Kidney (tissue), 14 donors: ENCODE measurements around the gene ZNF121. TPM values are rescaled to one million over a fixed set of nuclear protein-coding genes. Genes with fewer than 3 reads are reported as not detected.
"Not testable (repeated sequence)": the region's sequence is repeated elsewhere in the genome, so short reads cannot be mapped to it uniquely, and the experiment has no call there.

Experiments used
- DNase-seq, 5 donors: peaks; one replicate each; pipeline ENCODE4 v3.0.0-alpha.2; 2013 to 2020
- FAIRE-seq: peaks from 2 replicates; lab custom pipeline; 2012; peaks lifted over from hg19 to GRCh38; lab: Jason Lieb, UNC
- H3K27ac ChIP-seq, 2 donors: one replicate each; pipeline ENCODE4 v1.7.0; 2013; ENCODE audit warnings: low read depth in 2 of 2, low read length in 2 of 2, inconsistent platforms in 1 of 2
- H3K27me3 ChIP-seq: one replicate; pipeline ENCODE4 v1.7.1; 2013; ENCODE audit warnings: low read length, inconsistent platforms; ENCODE audit not compliant: control insufficient read depth, insufficient read depth
- H3K36me3 ChIP-seq, 3 donors: one replicate each; pipeline versions ENCODE4 v1.7.0 to v1.7.1; 2013; ENCODE audit warnings: low read length in 3 of 3, control low read depth in 1 of 3, inconsistent platforms in 1 of 3; ENCODE audit not compliant: insufficient read depth in 3 of 3, control insufficient read depth in 2 of 3
- H3K4me1 ChIP-seq, 3 donors: one replicate each; pipeline versions ENCODE4 v1.7.0 to v1.7.1; 2013; ENCODE audit warnings: low read length in 3 of 3, inconsistent platforms in 1 of 3, low read depth in 1 of 3; ENCODE audit not compliant: control insufficient read depth in 2 of 3, insufficient read depth in 2 of 3
- H3K4me3 ChIP-seq, 3 donors: one replicate each; pipeline versions ENCODE4 v1.7.0 to v1.8.1; 2013; ENCODE audit warnings: low read length in 3 of 3, control low read depth in 1 of 3, inconsistent platforms in 1 of 3
- H3K9ac ChIP-seq, 3 donors: one replicate each; pipeline versions ENCODE4 v1.7.0 to v1.7.1; 2013; ENCODE audit warnings: low read length in 3 of 3, control low read depth in 1 of 3, inconsistent platforms in 1 of 3
- H3K9me3 ChIP-seq, 3 donors: one replicate each; pipeline versions ENCODE4 v1.7.0 to v1.7.1; 2013; ENCODE audit warnings: low read length in 3 of 3, control low read depth in 1 of 3, inconsistent platforms in 1 of 3; ENCODE audit not compliant: control insufficient read depth in 2 of 3, insufficient read depth in 1 of 3
- CTCF ChIP-seq: IDR thresholded peaks from 3 replicates; pipeline ENCODE4 v1.5.1; 2012; ENCODE audit warnings: mild to moderate bottlenecking, moderate library complexity, borderline replicate concordance; ENCODE audit not compliant: insufficient read depth; ENCODE audit errors: extremely low read depth
- intact Hi-C: fragments of 100-400 bp; cut with DNase I; formaldehyde crosslinking; loops from one replicate; pipeline ENCODE4 v1.11.1; 2022
- polyA plus RNA-seq: library from polyadenylated mRNA; stranded (reverse); fragments of 350-450 nt; fragmentation: Illumina TruSeq; extraction: RNeasy Lipid Tissue Mini Kit (QIAGEN cat#74804); gene quantifications from one replicate; pipeline ENCODE4 v1.2.3, GENCODE V29; 2014; ENCODE audit warnings: low read depth, low replicate concordance; ENCODE audit not compliant: insufficient read depth
- total RNA-seq: library from RNA; stranded (reverse); fragmentation: NEBNext Ultra II Directional; extraction: Animal tissue kit (Norgen Biotek cat#: 25700); gene quantifications from one replicate; pipeline ENCODE4 v1.2.1, GENCODE V29; 2021
- donor health status: control.
- donor health status: control.
- donor health status: control.
- donor health status: control.
- donor health status: control.
- donor health status: DM: yes; HTN: yes; CAD: no.
- donor health status: Normal renal cell carcinoma (clear cell type).

ZNF121 gene
- total and polyA plus RNA-seq, 2 donors from 2014 or later, result 2.8 to 40.3 TPM

GRCh38 chr19:9547870-9548269 lies 36.4 kb downstream of the ZNF121 start:
- Histone ChIP-seq H3K4me3 (no peak overlapping the region), H3K4me1 (no peaks in the 10 kb centered on the region), H3K36me3 (no peaks in the 10 kb centered on the region), H3K27ac (no peak overlapping the region), H3K27me3 (no peaks in the 10 kb centered on the region), H3K9ac (no peak overlapping the region), H3K9me3 (peaks cover 0 to 14% (median 0%) of the 10 kb centered on the region in 3 donors)
- no peak for TF ChIP-seq CTCF
- FAIRE-seq (no peak), DNase-seq (no peak)
- intact Hi-C loops, result no loop called here

GRCh38 chr19:9541281-9541680 lies 43.0 kb downstream of the ZNF121 start:
- H3K9me3 ChIP-seq, H3K9ac ChIP-seq, H3K27me3 ChIP-seq, FAIRE-seq, H3K36me3 ChIP-seq, intact Hi-C loops, H3K27ac ChIP-seq, DNase-seq, H3K4me1 ChIP-seq, H3K4me3 ChIP-seq: not testable (repeated sequence)

- peaks cover 9 to 11% (median 11%) of the 10 kb centered on the region in 3 donors for H3K36me3 ChIP-seq
- DNase-seq, H3K27me3 ChIP-seq, intact Hi-C loops, H3K9ac ChIP-seq, H3K27ac ChIP-seq, H3K4me1 ChIP-seq, H3K4me3 ChIP-seq, FAIRE-seq: not testable (repeated sequence)
- H3K9me3 ChIP-seq, result peaks cover 0 to 12% (median 3%) of the 10 kb centered on the region in 3 donors
Observed at GRCh38 chr19:9539921-9540320, 44.4 kb downstream of the ZNF121 start.

- Histone ChIP-seq H3K36me3 (peaks cover 11 to 18% (median 17%) of the 10 kb centered on the region in 3 donors), H3K9ac (peak overlapping the region in 1 of 3 donors; percentile 59), H3K4me3 (peak overlapping the region; percentile 74 to 96 (median 96)), H3K9me3 (peaks cover 0 to 12% (median 3%) of the 10 kb centered on the region in 3 donors), H3K27ac (peak overlapping the region; percentile 95 to 97)
- DNase-seq, result peak in 1 of 5 donors; percentile 38
- H3K27me3 ChIP-seq, H3K4me1 ChIP-seq, FAIRE-seq, intact Hi-C loops: not testable (repeated sequence)
Observed at GRCh38 chr19:9539201-9539600, 45.1 kb downstream of the ZNF121 start.

- intact Hi-C loops, result no loop called here
- no peak for TF ChIP-seq CTCF
- peaks cover 17 to 26% (median 23%) of the 10 kb centered on the region in 3 donors for H3K36me3 ChIP-seq
- peak within 1 kb of the TSS; percentile 59 to 95 (median 95) for H3K9ac ChIP-seq
- H3K4me3 ChIP-seq, result peak within 1 kb of the TSS; percentile 74 to 96 (median 96)
- H3K27me3 ChIP-seq, result no peaks in the 10 kb centered on the region
- peaks cover 2 to 19% (median 8%) of the 10 kb centered on the region in 3 donors for H3K9me3 ChIP-seq
- no peaks in the 10 kb centered on the region for H3K4me1 ChIP-seq
- DNase-seq (peak; percentile 94 to 98 (median 95)), FAIRE-seq (no peak)
- H3K27ac ChIP-seq, result peak within 1 kb of the TSS; percentile 95 to 97
Observed at GRCh38 chr19:9538183-9539058, 45.9 kb downstream of the ZNF121 start, which contains the start of gene ZNF426. Gene ZNF426 (minus strand): TSS chr19:9538645. CDS start chr19:9536232, 2,413 bp downstream.
